NT2/D1 (cell line): ENCODE data around the gene EXOC1L.
"Not testable (repeated sequence)": the region's sequence is repeated elsewhere in the genome, so short reads cannot be mapped to it uniquely, and the experiment has no call there.

Source experiments
- SUZ12 ChIP-seq: IDR thresholded peaks from 2 replicates; pipeline ENCODE4 v1.6.1; 2011; ENCODE audit not compliant: insufficient read length, insufficient read depth; ENCODE audit errors: extremely low read depth
- YY1 ChIP-seq: IDR thresholded peaks from 2 replicates; pipeline ENCODE4 v1.6.1; 2011; ENCODE audit not compliant: insufficient read length, insufficient read depth
- ZNF274 ChIP-seq: IDR thresholded peaks from 2 replicates; pipeline ENCODE4 v1.6.1; 2011; ENCODE audit warnings: mild to moderate bottlenecking, low read depth, low read length

DNA sequence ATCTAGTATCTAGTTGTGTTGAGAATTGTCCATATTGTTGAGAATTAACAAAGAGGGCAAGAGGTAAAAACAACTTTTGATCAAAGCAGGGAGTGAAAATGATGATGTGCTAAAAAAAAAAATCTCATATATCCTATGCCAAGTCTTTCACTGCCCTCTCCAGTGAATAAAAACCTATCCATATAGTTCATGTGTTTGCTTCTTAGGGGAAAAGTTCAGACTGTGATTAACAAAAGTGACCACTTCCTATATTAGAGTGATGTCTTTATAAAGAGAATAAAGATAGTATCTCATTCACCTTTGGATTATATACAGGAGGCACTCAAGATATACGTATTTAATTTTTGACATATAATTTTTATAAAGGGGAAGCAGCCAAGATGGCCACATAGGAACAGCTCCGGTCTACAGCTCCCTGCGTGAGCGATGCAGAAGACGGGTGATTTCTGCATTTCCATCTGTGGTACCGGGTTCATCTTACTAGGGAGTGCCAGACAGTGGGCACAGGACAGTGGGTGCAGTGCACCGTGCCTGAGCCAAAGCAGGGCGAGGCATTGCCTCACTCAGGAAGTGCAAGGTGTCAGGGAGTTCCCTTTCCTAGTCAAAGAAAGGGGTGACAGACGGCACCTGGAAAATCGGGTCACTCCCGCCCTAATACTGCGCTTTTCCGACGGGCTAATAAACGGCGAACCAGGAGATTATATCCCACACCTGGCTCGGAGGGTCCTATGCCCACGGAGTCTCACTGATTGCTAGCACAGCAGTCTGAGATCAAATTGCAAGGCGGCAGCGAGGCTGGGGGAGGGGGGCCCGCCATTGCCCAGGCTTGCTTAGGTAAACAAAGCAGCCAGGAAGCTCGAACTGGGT is 22.0 kb downstream of the EXOC1L start:
- not testable (repeated sequence) for TF ChIP-seq ZNF274, SUZ12, YY1
